Amniotic stem cell (primary cell): Measurements from ENCODE around the gene SAYSD1.

Experiments
- DNase-seq: peaks from one replicate; lab custom pipeline; 2025; lab: John Stamatoyannopoulos, UW

SAYSD1 gene

DNA sequence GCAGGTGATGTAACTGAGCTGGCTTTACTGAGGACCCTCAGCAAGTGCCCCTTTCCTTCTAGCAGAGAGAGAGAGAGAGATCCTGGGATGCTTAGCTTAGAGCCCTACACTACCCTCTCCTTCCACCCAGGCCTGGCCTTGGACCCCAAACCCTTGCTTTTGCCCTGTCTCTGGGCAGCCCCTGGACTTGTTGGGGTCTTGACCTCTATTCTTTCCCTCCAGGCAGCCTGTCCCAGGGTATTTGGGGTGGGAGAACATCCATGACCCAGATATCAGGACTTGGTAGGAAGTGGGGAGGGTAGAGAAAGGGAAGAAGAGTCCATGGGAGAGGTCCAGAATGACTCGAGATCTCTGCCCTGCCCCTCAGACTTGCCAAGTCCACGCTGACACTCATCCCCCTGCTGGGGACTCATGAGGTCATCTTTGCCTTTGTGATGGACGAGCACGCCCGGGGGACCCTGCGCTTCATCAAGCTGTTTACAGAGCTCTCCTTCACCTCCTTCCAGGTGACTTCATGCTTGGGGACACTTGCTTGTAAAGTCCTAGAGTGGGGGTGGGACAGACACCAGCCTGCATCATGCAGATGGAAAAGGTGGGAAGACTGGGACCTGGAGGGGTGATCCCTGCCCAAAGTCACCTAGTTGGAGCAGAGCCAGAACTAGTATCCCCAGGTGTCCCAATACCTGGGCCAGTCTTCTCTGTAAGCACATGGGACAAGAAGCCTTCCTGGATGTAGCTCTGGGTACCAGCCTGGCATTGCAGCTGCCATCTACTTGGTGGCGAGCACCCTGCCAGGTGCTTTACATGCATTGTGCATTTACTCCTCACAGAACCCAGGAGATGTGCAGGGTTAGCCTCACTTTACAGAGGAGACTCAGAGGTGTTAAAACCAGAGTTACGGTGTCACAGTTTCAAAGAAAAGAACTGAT lies 35.5 kb downstream of the SAYSD1 start:
- DNase-seq = no peak

DNA sequence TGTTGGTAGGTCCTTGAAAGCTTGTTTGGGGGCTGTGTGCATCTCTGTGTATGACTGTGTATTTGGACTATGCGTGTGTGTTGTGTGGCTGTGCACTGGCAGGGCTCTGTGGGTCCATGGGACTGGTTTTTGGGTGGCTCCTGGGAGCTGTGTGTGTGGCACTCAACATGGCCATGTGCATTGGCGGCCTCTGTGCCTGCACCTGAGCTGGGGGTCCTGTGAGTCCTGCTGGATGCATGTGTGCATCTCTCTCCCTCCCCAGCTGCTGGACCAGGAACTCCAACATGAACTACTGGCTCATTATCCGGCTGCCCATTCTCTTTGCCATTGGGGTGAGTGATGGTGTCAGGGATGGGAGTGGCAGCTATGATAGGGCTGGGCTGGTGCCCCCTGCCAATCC lies 36.3 kb downstream of the SAYSD1 start:
- no peak for DNase-seq

DNA sequence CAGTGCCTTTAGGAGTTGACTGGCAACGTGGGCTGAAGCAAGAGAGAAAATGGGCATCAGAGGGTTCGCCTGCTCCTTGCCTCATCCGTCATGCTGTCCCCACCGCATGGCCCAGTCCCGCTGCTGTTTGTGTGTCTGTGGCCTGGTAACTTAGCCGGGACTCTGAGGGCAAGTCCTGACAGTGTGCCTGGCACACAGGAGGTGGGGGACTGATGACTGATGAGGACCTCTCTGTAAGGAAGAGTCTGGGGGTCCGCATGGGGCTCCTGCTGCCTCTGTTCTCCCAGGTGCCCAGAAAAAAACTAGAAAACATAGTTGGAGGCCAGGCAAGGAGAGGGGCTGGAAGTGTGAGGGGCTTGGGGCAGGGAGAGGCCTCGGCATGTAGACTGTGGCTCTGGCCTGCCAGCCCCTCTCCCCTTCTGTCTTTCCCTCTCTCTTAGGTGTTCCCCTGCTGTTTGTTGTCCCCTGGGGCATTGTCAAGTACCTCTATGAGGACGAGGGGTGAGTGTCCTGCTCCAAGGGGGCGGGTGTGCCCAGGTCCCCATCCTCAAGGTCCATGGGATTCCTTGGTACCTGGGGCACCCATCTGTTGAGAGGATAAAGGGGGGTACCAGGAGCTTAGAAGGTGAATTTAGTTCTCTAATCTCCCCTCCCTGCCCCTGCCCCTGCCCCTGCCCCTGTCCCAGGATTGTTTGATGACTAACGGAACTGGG lies 36.9 kb downstream of the SAYSD1 start:
- no peak for DNase-seq

DNA sequence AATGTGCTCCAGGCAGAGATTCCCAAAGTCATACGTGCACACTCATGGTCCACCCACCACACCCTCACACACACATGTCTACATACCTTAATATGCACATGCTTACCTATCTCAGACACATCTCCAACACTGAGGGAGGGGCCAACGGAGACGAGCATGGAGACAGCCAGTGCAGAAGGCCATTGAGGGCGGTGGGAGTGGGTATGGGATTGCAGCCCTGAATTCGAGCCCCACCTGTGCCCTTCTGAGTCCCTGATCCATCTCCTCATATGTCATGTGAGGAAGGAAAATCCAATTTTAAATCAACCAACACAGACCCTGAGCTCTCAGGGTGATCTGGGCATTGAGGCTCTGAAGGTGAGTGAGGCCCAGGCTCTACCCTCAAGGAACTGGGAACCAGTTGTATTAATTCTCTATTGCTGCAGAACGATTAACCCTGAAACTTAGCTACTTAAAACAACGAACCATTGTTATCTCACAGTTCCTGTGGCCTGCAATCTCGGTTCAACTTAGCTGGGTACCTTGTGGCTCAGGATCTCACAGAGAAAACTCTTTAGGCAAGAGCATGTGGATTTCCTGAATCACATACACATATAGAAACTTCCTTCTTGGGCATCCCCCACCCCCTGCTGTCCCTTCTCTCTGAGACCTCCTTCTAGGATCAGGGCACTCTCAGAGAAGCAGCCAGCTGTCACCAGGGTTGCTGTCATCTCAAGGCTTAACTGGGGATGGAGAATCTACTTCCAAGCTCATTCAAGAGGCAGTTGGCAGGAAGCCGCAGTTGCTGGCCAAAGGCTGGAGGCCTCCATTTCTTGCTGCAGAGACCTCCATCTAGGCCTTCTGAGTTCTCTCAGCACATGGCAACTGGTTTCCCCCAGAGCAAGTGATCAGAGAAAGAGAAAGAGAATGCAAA lies 38.1 kb downstream of the SAYSD1 start:
- no peak for DNase-seq

DNA sequence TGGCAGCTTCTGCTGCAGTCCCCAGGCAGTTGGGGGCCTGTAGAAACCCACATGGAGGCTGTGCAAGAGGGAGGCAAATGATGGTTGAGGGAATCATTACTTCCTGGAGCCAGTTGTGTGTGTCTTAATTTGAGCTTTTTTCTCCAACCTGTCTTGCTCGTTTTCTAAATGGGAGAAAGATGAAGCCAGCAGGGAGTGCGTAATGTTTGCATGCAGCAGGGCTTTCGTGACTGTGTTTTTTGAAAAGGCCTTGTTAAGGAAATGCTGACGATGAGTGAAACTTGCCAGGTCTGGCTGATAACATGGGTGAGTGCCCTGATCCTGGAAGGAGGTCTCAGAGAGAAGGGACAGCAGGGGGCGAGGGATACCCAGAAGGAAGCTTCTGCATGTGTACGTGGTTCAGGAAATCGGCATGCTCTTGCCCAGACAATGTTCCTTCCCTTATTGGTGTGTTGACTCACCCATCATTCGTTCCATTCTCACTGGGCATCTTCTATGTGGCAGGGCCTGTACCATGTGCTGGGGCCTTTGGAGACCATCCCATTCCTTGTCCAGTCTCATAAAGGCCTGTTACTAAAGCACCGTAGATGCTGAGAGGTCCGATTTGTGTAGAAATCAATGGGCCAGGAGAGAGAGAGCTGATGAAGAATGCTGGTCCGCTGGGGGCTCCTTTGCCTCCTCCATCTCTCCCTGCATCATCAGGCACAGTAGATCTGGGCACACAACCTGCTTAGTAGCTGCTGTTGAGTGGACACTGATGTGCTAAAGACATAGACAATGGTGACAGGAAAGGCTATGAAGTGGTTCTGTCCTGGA lies 39.0 kb downstream of the SAYSD1 start:
- no peak for DNase-seq

DNA sequence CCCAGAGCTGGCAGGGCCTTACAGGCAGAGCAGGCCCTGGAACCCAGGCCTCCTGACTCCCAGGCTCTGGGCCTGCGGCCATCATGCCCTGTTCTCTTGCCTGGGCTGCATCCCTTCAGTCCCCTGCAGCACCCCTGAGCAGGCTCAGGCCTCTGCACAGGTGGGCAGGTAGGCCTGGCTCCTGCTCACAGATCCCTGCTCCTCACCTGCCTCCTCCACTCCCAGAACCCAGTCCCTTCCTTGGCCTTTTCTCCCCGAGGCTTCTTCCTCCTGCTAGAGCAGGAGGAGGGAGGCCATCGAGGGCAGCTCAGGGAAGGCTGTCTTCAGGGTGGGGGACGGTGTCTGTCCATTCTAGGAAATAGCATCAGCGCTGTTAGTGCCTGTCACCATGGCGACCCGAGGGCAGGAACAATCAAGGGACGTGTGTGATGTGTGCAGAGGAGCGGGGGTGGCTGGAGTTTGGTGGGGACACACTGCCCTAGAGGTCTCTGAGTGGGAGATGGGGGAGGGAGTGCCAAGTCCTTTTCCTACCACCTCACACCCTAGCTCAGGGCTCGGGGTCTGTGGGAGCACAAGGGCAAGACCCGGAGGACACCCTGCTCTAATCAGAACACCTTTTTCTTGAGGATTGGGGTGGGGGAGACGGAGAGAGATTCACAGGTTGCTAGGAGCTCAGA lies 39.8 kb downstream of the SAYSD1 start:
- DNase-seq = no peak

DNA sequence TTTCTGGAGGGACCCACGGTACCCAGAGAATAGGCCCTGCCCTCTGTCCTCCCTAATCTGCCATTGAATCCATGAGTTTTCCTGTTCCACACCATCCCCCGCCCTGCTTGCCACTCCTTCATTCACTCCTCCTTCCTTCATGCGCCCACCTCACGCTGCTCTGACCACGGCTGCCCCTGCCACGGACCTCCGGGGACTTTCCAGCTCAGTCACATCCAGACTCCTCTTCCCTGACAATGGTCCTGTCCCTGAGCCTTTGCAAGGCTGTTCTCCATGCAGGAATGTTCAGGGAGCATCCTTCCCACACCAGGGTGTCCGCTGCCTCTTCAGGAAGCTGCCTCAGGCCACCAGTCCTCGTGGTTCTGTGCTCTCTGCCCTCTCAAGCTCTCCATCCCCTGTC lies 40.5 kb downstream of the SAYSD1 start:
- no peak for DNase-seq

DNA sequence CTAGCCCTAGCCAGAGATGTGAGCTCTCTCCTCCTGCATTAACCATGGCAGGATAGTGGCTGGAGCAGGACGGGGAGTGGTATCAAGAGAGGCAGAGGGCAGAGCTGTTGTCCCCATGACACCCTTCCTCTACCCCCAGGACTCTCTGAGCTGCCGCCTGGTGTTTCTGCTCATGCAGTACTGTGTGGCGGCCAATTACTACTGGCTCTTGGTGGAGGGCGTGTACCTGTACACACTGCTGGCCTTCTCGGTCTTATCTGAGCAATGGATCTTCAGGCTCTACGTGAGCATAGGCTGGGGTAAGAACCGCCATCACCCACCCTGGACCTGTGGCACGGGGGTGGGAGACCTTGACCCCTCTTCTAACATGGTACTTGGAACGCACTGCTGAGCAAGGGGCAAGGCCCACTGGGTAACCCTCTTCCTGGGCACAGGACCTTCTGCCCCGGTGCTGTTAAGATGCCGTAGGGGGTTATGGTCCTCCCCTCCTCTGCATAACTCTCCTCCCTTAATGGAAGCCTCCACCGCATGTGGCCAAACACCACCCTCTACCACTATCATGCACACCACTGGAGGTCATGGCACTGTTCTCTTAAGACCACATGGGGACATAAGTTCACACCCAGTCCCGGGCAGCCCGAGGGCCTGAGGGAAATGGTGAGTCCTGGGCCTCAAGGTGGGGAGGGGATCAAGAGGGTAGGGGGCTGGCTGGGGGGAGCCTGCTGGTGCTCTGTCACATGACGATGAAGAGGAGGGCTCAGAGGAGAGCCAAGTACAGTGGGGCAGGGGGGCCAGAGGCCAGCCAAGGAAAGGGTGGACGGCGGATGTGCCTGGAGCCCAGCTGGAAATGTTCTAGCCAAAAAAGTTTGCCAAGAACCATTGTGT lies 41.3 kb downstream of the SAYSD1 start:
- no peak for DNase-seq

DNA sequence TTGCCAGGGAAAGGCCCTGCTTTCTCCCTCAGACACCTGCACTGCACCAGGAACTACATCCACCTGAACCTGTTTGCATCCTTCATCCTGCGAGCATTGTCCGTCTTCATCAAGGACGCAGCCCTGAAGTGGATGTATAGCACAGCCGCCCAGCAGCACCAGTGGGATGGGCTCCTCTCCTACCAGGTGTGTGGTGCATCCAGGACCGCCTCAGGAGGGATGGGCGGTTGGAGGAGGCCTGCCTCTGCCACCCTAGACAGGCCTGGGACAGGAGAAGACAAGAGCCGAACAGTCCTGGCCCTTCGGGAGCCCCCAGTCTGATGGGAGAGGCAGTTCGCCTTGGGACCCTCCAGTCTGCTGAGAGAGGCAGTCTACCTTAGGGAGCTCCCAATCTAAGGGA lies 42.2 kb downstream of the SAYSD1 start:
- no peak for DNase-seq

DNA sequence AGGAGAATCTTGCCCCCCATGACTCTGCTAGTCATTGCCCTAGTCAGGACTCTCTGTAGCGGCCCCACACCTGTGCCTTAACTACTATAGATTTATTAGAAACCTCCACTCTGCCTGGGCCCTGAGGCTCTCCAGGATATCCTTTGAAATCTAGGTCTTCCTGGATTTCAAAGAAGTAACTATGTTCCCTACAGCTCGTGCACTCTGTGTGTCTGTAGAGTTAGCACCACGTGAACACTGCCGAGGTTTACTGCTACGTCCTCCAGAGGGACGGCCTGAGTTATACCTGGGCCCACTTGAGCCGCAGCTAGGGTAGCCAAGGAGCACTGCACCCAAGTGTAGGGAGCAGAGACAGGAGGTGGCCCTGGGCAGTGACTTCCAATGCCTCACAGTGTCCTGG lies 46.6 kb downstream of the SAYSD1 start:
- DNase-seq = no peak

DNA sequence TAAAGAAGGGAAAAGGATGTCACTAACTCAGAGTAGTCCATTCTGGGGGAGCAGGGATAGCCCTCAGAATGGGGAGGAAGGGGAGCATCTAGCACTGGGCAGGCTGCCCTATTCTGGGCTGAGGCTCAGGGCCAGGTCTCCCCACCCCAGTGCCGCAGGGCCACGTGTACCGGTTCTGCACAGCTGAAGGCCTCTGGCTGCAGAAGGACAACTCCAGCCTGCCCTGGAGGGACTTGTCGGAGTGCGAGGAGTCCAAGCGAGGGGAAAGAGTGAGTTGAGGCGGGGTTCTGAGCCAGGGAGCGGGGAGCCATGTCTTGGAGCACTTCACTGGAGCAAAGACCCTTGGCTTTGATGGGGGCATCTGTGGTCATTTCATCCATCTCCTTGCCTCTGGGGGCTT lies 49.4 kb downstream of the SAYSD1 start:
- DNase-seq = no peak

DNA sequence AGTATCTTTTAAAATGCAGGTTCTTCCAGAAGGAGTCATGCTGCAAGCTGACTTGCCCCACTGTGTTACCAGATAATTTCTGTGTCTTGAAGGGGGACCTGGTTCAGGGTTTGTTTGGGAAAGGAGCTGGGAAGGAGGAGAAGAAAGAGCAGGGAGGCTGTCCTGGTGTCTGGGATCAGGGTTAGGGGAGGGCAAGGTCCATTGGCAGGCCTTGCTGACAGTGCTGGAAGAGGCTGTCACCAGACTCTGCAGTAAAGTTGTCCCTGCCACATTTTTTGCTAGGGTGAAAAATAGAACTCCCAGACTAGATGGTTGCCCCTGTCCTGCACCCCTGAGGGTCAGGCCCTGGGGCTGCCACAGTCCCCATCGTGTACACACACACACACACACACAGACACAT lies 51.5 kb downstream of the SAYSD1 start:
- DNase-seq = no peak

DNA sequence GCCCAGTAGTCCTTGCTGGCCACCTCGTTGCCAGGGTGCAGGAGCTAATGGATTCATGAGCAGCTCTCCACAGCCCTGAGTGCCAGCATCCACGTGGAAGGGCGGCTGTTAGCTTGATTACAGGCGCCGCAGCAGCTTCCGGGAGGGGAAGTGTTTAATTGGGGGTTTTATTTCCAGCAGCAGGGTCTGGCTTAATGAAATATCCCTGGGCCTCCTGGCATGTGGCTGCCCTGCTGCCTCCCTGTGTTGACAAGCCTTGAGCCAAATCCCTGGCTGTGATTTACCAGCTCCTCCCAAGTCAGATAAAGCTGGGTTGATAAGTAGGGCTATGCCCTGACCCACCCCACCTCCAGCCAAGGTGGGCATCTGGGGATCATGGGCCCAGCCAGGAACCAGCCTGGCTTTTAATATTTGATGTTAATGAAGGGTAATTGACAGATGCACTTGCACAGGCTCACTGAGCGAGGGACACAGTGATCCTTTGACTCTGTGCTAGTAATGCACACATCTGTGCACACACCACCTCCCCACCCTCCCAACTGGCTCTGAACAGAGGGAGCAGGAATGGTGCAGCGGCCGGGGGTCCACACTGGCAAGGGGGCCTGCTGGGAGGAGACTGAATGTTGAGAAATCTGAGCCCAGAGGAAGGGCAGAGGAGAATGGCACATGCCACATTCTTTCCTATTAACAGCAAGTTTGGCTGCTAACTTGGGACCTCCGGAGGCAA lies 52.8 kb downstream of the SAYSD1 start:
- DNase-seq = no peak

DNA sequence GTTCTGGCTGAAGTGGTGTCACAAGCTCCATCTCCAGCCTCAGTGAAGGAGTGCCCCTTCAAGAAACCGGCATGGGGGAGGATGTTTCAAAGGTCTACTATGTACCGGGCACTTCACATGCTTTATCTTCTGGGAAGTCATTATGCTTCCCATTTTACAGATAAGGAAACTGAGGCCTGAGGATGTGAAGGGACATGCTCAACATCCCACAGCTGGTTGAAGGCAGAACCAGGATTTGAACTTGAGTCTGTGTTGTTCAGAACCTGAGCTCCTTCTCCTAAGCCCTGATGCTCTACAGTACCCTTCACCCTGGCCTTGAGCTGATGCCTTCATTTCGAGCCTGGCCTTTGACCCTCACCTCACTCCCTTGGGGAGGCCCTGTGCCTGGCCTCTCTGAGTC lies 53.4 kb downstream of the SAYSD1 start:
- DNase-seq = no peak

DNA sequence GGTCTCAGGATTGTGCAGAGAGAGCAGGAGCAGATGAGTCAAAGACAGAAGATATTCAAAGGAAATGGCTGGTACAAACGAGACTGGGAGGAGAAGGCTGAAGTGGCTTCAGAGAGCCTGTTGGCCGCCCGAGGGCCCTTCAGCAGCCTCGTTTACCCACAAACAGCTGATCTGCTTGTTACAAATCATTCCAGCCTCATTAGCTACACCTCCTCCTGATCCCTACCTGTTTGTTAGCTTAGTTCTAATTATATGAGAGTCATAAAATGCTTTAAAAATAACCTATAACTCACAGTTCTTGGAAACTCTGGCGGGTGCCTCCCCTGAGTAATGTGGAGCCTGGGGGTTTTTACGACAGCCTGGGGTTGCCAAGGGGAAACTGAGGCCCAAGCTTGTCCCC lies 53.8 kb downstream of the SAYSD1 start:
- DNase-seq = no peak

DNA sequence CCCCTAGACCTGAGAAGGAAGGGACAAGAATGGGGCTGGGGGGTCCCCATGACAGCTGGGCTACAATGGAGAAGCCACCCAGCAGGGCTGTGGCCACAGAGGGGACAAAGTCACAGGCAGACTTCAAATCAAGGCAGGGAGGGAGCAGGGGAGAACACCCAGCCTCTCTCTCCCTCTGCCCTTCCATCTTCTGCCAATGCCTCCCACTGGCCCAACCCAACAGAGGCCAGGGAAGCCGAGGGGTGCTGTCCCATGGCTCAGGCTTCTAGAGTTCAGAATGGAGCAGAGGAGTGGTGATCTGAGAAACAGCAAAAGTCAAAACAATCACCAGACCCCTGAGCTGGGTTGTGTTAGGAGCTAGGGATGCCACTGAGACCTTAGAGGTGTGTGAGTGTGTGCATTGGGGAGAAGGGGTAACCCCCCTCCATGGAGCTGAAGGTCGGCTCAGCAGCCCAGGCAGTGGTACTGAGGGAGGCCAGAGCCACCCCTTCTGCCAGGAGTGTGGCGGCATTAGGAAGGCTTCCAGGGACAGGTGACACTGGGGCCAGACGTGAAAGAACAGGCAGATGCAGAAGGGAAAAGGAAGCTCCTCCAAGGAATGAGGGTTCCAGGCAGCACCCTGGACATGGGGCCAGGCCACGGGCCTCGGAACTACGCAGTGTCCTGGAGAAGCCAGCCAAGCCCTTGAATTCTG lies 54.4 kb downstream of the SAYSD1 start:
- no peak for DNase-seq

DNA sequence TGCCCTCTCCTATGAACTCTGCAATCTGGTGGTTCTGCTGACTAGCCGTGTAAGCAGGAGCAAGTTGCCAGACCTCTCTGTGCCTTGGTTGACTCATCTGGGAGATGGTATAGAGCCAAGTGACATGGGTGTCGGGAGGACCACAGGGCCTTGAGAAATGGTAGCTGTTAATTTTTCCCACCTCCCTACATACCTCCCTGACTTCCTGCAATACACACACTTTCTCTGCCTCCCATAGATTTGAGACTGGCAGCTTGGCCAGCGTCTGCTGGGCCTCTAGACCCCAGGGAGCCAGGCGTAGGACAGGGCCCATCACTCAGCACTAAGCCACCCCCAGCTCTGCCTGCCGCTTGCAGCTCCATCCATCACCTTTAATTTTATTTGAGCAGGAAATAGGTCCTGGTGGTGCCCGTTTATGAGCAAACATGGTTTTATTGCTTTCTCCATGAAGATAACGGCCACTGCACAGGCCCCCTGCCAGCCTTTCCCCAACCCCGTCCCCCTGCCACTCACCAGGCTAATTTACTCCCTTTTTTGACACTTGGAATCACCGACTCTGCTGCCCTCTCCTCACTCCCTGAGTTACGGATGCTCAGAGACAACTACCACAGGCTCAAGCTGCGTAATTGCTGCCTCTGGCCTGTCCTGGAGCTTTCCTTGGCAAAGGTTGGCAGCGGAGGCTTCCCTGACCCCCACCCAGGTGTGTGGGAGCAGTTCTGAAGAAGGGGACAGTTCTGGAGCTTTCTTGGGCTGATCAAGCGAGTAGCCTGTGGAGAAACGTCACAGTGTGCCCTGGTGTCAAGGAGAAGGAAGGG lies 55.3 kb downstream of the SAYSD1 start:
- DNase-seq = no peak
